ENCODE results near the gene PSMC2.
A peak's percentile ranks its signal among the peaks of the same experiment; 100 is the strongest.

The PSMC2 gene

DNA sequence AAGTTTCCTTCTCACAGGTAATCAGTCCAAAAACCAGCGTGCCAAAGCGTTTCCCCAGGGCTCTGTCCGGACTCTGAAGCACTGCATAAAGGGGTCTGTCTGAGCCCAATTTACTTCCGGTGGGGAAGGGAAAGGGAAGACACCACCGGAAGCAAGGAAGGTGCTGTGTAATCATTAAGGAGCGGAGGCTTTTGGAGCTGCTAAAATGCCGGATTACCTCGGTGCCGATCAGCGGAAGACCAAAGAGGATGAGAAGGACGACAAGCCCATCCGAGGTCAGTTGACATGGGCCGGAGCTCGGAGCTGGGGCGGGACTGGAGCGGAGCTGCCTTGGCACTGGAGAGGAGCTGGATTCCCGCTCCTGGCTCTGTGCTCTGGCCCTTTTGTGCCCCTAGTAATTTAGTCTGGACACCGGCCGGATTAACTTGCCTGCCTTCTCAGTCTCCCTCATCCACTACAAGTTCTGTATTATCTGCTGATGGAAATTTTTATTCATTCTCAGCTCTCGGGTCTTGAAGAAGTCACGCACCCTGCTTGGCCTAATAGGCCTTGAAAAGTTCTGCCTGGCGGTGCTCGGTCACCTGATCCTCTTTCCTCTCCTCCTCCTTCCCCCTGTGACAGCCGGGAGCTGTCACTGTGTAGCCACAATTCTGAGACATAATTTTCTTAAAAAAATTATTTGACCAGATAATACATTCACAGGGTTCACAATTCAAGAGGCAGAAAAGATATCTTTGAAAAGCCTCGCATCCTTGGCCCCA lies at the start of gene PSMC2:
PSMC2 (plus strand) TSS at position 137 of the 761 bp plus-strand sequence; CDS start at position 206, 69 bp downstream.
- H3K27ac ChIP-seq, result peak within 1 kb of the TSS; percentile 80
- DNase-seq (ENCODE audit: low read depth, low spot score), result peak; percentile 69

DNA sequence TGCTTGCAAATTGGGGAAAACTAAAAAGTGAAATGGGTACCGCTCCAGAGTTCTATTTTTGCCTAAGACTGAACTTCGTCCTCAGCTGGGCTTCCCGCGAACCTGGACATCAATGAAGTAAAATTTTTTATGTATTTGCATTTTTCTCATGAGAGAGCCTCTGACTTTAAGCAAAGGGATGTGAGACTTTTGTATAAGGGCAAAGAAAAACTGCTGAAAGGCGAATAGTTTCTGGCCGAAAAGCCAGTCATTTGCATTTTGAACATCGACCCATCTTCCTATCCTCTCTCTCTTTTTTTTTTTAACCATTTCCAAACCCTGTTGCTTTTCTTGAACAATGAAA lies 49.6 kb upstream of the PSMC2 start:
- DNase-seq (ENCODE audit: low read depth, low spot score), result no peak
- H3K27ac ChIP-seq, result peak overlapping the region; percentile 66

DNA sequence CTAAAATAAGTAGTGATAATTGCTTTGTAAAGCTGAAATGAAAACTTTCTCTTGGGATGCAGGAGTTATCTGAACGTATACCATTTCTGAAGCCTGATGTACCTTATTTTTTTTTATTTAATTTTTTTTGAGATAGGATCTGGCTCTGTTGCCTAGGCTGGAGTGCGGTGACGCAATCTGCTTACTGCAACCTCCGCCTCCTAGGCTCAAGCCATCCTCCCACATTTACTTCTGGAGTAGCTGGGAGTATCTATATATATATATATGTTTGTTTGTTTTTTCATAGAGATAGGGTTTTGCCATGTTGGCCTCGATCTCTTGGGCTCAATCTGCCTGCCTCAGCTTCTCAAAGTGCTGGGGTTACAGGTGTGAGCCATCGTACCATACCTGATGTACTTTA lies 47.8 kb upstream of the PSMC2 start:
- DNase-seq (ENCODE audit: low read depth, low spot score), result no peak
- no peak overlapping the region for H3K27ac ChIP-seq

DNA sequence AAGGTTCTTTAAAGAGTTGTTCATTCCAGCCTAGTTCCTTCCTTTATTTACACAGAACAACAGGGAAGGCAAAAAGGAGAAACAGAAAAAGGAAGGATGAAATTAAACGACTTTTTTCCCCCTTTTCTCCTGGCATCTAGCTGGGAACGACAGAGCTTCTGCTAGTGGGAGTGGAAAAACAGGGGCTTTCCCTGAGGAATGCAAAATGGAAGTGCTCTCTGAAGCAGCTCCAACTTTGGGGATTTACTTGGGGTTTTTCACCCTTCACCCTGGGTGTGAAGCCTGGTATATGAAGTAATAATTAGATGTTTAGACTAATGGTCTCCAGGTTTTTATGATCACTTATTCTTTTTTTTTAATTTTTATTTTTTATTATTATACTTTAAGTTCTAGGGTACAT lies 46.0 kb upstream of the PSMC2 start:
- H3K27ac ChIP-seq, result no peak overlapping the region
- DNase-seq (ENCODE audit: low read depth, low spot score), result no peak

DNA sequence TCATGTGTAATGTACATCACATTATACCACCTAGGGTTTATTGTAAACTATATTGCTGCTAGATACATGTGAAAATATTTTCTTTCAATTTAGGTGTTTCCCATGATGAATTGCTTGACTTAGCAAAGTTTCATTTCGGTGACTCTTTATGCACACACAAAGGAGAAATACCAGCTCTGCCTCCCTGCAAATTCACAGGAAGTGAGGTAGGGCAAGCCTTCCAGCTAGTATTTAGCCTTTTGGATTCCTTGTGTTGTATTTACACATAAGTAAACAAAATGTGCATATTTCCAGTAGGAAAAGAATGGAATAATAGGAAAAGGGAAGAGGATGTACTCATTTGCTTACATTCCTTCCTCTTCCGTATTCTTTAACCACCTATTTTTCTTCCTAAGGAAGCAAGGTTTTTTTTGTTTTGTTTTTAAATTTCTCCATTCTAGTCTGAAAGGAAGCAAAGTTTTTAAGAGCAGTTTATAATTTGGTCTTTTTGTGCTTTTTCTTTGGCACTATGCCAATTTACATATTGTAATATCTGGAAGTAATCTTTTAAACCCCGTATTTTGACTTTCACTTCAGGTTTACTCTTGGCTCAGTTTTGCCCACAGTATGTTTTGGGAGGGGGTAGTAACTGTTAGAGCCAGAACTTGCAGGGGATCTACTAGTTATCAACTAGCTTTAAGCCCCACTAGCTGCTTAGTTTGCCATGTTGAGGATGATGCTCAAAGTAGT lies 39.8 kb upstream of the PSMC2 start:
- DNase-seq (ENCODE audit: low read depth, low spot score), result no peak
- peak overlapping the region; percentile 19 for H3K27ac ChIP-seq

DNA sequence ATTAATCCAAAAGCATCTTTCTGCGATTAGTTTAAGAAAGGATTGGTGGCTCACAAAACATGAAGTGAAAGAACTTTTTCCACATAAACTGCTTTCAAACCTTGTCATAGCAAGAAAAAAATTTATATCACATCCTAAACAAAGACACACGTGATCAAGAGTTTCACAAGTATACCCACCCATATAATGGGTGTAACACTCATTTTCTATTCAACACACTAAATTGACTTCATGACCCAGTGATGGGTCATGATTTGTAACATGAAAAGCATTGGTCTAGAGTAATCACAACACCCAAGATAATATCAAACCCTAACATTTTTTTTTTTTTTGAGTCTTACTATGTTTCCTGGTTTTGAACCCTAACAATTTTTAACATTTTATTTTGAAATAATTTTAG lies 32.6 kb upstream of the PSMC2 start:
- no peak for DNase-seq (ENCODE audit: low read depth, low spot score)
- H3K27ac ChIP-seq, result no peak overlapping the region

DNA sequence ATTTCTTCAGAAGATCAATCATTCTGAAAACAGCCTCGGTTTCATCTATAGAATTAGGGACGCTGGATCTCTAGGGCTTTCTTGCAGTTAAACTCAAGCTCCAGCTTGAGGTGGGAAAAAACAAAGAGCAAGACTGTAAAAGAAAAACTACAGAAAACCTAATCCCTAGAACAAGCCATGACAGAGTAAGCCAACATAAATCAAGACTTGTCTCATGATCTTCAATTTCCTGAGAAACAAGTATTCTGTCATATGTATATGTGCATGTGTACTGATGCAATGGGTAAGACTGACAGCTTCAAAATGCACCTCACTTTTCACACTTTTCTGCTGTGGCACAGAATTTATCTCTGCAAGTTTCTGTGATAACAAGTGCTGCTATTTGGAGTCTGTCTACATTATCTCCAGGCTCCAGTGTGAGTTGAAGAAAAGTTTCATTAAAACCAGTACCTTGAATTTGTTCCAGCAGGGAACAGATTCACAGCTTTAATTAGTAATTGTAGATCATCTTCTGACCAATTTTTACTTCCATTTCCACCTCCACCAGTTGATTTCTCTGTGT lies 31.0 kb upstream of the PSMC2 start:
- no peak overlapping the region for H3K27ac ChIP-seq
- DNase-seq (ENCODE audit: low read depth, low spot score), result no peak

DNA sequence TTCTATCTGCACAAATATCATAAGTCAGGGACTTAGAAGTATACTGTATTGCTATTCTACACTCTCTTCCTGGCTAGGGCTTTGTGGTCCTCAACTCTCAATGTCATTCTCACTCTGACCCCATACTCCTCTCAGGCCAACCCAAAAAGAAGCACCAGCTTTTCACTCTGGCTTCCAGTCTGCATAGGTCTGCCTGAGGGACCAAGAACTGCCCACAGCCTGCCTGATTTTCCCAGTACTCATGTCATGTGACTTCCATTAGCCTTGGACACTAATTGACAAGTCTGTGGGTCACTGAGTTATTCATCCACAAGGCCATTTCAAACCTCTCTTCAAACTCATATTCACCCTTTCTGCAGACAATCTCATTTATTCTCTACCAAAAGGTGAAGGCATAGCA lies 30.4 kb upstream of the PSMC2 start:
- no peak for DNase-seq (ENCODE audit: low read depth, low spot score)
- H3K27ac ChIP-seq, result no peak overlapping the region

DNA sequence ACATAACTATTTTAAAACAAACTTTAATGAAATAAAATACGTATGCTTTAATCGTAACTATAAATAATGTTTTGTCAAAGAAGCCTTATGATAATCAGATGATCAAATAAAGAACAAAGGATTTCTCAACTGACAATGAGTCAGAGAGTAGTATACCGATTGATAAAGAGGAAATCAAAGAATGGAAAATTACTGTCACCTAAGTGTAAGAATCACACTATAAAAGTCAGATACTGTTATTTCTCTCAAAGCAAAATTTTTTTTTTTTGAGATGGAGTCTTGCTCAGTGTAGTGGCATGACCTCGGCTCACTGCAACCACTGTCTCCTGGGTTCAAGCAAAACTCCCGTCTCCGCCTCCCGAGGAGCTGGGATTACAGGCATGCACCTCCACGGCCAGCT lies 21.7 kb upstream of the PSMC2 start:
- no peak overlapping the region for H3K27ac ChIP-seq
- DNase-seq (ENCODE audit: low read depth, low spot score), result no peak

DNA sequence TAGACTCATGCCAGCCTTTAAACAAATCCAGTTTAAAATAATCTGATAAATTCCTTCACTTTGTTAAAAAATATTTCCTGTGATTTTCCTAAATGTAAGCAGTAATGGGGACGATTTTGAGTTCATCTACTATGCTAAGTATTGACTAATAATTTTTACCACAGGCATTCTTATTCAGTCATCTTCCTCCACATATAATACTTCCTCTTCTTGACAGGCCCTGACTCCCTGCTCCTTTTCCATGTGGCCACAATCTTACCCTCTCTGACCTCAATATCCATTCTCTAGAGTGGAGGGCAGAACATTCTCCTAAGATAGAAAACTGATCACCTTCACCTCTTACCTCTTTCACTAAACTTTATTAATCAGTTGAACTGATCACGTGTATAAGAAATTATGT lies 10.7 kb upstream of the PSMC2 start:
- H3K27ac ChIP-seq, result no peak overlapping the region
- no peak for DNase-seq (ENCODE audit: low read depth, low spot score)

DNA sequence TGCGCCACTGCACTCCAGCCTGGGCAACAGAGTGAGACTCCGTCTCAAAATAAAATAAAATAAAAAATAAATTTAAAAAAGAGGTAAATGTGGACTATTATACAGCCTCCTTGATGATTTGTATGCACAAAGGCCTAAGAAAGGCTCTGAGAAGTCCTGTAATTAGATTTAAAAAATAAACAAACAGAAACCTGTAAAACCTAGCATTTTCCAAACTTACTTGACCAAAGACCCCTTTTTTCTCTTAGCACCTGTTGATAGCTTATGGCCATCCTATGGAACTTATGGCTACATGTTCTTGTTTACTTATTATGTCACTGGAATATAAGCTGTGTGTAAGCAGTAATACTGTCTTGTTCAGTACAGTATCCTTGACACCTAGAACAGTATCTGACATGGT lies 8.6 kb upstream of the PSMC2 start:
- no peak overlapping the region for H3K27ac ChIP-seq
- no peak for DNase-seq (ENCODE audit: low read depth, low spot score)

DNA sequence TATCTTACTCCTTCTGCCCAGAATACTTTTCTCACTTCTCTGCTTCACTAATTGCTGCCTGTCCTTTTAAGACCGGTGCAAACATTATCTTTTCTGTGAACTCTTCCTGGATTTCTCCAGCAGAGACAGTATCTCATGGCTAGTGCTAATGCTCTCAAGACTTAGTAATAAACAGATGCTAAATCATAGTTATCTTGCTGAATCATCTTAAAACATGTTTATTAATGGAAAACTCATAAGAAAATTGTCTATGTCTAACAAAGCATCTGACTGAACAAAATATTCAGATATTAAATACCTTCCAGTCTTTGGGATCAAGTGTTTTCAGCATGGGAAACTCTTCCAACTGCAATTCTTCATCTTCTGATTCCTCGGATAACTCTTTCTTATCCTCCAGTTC lies 6.0 kb upstream of the PSMC2 start:
- DNase-seq (ENCODE audit: low read depth, low spot score), result no peak
- no peak overlapping the region for H3K27ac ChIP-seq

DNA sequence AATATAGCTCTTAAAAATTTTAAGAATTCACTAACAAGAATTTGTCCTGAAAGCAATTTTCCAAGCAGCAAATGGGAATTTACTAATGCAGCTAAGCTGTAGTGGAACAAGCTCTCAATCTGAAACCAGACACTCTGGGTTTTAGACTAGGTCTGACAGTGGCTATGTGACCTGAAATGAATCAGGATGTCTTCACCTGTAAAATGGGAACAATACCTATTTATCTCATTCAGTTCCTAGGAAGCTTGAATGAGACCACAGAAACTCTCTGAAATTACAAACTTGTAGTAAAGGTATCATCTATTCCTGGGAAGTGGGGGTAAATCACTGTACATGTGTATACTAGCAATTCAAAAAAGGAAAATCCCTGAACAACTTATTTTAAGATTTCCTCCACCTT lies 4.1 kb upstream of the PSMC2 start:
- no peak for DNase-seq (ENCODE audit: low read depth, low spot score)

DNA sequence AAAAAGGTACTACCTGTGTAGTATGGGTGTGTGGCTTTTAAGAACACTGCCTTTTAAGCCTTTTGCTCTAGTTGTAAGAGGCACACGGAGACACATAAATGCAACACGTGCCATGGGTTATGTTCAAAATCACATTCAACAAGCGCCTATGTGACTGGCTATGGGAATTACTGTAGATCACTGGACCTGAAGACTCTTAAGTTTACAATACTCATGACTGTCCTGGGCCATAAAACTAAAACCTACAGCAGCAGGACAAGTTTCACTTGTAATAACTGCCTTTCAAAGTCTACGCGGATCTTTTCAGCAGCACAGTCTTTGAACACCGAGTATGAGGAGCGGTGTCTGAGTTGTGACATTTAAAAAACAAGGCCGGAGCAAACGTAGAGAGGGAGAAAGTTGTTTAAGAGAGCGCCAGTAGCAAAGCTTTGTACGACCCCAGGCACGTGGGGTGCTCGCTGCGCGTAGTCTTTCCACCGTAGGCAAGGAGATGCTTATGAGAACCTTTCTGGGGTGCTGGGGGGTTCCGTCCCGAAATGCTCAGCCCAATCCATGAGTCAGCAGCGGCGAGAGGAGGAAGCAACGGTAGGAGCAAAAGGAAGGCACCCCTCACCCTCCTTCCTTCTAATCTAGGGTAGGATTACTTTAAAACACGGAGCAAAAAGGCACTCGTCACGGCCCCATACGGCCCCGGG lies 3.5 kb upstream of the PSMC2 start:
- no peak for DNase-seq (ENCODE audit: low read depth, low spot score)
- peak overlapping the region; percentile 65 for H3K27ac ChIP-seq

More for the DNA sequence above, 4.1 kb upstream of the PSMC2 start:
- H3K27ac ChIP-seq, result no peak overlapping the region

DNA sequence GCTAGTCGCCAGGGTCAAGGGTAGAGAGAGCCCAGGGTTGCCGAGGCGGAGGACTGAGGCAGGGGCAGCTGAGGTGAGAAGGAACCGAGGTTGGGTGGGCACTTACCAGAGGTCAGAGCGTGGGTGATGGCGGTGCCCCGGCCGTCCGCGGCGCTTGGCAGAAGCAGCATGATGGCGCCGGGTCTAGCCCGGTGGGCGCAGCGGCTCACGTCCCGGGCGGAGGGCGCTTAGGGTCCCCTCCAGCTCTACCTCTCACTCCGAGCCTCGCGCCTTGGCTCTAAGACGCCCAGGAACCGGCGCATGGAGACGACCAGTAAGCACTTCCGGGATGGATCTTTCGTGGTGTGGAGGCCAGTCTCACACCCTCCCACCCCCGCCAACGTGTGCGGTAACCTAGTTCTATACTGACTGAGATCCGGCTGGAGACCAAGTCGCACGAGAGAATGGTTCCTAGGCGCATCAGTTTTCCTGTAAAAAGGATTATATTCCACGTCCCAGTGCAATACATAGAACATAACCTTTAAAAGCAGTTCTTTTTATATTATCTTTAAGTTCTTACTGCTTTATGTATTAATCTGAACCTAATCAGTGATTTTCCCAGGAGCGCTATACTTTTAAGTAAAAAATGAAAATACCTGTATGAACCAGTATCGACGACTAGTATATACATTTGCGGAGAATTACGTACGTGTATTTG lies 2.8 kb upstream of the PSMC2 start, which contains the start of gene DNAJC2:
DNAJC2 (minus strand) TSS at position 315 of the 697 bp plus-strand sequence; CDS start at position 170, 145 bp downstream.
- peak within 1 kb of the TSS; percentile 65 for H3K27ac ChIP-seq
- peak; percentile 78 for DNase-seq (ENCODE audit: low read depth, low spot score)

DNA sequence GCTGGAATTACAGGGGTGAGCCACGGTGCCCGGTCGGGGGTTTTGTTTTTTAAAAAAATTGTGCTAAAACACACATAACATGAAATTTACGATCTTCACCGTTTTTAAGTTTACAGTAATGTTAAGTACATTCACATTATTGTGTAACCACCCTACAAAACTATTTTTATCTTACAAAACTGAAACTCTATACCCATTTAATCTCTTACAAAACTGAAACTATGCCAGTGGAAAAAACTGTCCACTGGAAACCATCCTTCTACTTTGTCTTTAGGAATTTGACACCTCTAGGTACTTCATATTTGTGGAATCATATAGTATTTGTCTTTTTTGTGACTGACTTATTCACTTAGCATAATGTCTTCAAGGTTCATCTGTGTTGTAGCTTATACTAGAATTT lies 1.0 kb upstream of the PSMC2 start:
- no peak overlapping the region for H3K27ac ChIP-seq
- DNase-seq (ENCODE audit: low read depth, low spot score), result no peak

DNA sequence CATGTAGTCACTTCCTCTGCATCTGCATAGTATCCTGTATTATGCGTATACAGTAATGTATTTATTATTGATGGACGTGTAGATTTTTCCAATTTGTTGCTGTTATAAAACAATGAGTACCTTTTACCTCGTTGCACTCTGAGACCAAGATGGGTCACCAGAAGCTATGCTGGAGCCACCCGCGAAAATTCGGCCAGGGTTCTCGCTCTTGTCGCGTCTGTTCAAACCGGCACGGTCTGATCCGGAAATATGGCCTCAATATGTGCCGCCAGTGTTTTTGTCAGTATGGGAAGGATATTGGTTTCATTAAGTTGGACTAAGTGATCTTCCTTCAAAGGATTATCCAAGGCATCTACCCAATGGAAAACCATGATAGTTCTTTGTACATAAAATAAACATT lies 1.0 kb downstream of the PSMC2 start:
- H3K27ac ChIP-seq, result no peak overlapping the region
- no peak for DNase-seq (ENCODE audit: low read depth, low spot score)

DNA sequence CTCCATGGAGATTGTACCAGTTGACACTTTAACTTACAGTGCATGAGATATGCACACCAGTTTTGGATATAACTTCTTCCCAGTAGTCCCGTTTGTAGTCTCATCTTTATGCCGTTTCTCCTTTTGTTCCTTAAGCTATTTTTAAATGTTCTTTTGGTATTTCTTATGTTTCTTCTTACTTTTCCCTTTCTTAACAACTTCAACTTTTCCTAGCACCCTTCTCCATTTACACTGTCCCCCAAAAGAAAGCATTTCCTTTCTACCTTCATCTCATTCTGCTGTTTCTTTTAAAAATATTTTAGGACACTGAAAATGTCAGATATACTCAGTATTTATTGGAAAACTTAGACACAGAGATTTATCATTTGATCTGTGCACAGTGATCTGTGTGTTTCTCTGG lies 1.5 kb downstream of the PSMC2 start:
- DNase-seq (ENCODE audit: low read depth, low spot score), result no peak
- H3K27ac ChIP-seq, result no peak overlapping the region

DNA sequence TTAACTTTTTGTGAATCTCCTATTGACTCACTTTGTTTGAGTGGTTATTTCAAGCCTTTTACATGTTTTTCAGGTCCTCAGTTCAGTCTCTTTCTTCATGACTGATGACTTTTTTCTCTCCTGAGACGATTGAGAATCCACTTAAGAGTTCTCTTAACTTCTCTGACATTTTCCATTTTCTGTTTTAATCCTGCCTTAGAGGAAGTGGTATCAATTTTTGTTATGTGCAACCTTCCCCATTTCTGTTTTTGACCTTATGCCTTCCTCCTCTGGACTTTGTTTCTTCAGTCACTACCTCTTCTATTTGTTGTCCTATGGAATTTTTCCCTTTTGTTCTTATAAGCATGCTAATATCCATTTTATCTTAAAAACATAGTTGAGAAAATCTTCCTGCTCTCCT lies 2.4 kb downstream of the PSMC2 start:
- DNase-seq (ENCODE audit: low read depth, low spot score), result no peak
- no peak overlapping the region for H3K27ac ChIP-seq

DNA sequence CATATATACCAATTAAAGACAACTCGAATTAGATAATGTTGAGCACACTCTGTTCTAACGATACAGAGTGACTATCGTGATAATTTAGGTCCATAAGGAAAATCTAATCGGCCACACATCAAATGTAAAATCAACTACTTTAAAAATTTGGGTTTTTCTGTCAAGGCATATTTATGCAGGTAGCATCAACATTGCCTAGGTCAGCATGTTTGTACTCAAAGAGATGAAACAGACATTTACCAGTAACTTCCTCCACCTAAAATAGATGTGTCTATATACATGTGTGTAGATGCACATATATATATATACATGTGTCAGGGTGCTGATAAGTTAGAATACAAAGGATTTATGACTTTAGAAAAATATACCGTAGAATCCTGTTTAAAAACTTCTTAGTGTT lies 22.0 kb downstream of the PSMC2 start:
- H3K27ac ChIP-seq, result no peak overlapping the region

More for the DNA sequence above, 22.0 kb downstream of the PSMC2 start:
- DNase-seq (ENCODE audit: low read depth, low spot score), result no peak

All from epithelial cell of prostate (primary cell).